ENCODE results near the gene SULT4A1.

DNA sequence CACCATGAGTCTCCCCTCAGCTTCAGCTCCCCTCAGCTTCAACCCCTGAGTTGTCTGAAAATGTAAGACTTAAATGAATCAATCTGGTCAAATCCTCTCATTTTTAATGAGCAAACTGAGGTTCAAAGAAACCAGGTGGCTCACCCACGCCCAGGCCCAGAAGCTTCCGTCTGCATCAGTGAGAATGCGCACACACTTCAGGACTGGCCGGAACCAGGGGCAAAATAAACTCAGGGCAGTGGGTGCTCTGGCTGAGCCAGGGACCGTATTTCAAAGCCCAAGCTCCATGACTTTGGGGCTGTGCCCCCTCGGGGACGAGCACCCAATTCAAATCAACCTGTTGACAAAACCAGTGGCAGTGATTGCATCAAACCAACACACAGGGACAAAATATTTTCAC lies 3.1 kb downstream of the SULT4A1 start:
- TF ChIP-seq, protein P1, sequence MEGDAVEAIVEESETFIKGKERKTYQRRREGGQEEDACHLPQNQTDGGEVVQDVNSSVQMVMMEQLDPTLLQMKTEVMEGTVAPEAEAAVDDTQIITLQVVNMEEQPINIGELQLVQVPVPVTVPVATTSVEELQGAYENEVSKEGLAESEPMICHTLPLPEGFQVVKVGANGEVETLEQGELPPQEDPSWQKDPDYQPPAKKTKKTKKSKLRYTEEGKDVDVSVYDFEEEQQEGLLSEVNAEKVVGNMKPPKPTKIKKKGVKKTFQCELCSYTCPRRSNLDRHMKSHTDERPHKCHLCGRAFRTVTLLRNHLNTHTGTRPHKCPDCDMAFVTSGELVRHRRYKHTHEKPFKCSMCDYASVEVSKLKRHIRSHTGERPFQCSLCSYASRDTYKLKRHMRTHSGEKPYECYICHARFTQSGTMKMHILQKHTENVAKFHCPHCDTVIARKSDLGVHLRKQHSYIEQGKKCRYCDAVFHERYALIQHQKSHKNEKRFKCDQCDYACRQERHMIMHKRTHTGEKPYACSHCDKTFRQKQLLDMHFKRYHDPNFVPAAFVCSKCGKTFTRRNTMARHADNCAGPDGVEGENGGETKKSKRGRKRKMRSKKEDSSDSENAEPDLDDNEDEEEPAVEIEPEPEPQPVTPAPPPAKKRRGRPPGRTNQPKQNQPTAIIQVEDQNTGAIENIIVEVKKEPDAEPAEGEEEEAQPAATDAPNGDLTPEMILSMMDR (IDR thresholded peaks at IDR 0.05) = no peak
- no peak for TF ChIP-seq POLR2A (IDR thresholded peaks at IDR 0.05)
- TF ChIP-seq POLR2AphosphoS5 (IDR thresholded peaks at IDR 0.05) = no peak
